ENCODE data around the gene PLPPR2.

- TF ChIP-seq CTCF (IDR thresholded peaks at IDR 0.05; ENCODE audit: poor library complexity) (no peak), EZH2 (IDR thresholded peaks at IDR 0.05; ENCODE audit: borderline replicate concordance) (no peak), EZH2phosphoT487 (IDR thresholded peaks at IDR 0.05; ENCODE audit: low read depth, severe bottlenecking, unreplicated experiment) (no peak)
Measured at GRCh38 chr19:11364296-11364904, 9.2 kb downstream of the PLPPR2 start.

All from hepatocyte (in vitro differentiated cells).